OCI-LY1 (cell line): Measurements from ENCODE around the gene OPTC.

Source experiments
- H2AFZ ChIP-seq: fragments of 200-600 bp; sonication (generic), shearing (Covaris generic); 2 replicates; pipeline ENCODE4 v1.6.0; 2014; ENCODE audit warnings: antibody characterized with exemption, mild to moderate bottlenecking, low read length
- H3F3A ChIP-seq: fragments of 200-600 bp; sonication (generic), shearing (Covaris generic); 2 replicates; pipeline ENCODE4 v1.6.0; 2014; ENCODE audit warnings: mild to moderate bottlenecking, antibody characterized with exemption, low read length, moderate library complexity; ENCODE audit not compliant: insufficient read depth
- H3K27ac ChIP-seq: fragments of 200-600 bp; sonication (generic); 2 replicates; pipeline ENCODE4 v1.5.1; 2014; ENCODE audit warnings: low read length, mixed run types, mild to moderate bottlenecking, low read depth; ENCODE audit not compliant: poor library complexity, severe bottlenecking
- H3K27me3 ChIP-seq: fragments of 200-600 bp; sonication (generic); 2 replicates; pipeline ENCODE4 v1.6.0; 2014; ENCODE audit warnings: antibody characterized with exemption, mild to moderate bottlenecking, low read length, moderate library complexity; ENCODE audit not compliant: insufficient read depth
- H3K36me3 ChIP-seq: fragments of 200-600 bp; sonication (generic); 2 replicates; pipeline ENCODE4 v1.6.1; 2014; ENCODE audit warnings: mild to moderate bottlenecking, antibody characterized with exemption, low read length, moderate library complexity, mixed read lengths; ENCODE audit not compliant: insufficient read depth
- H3K4me1 ChIP-seq: fragments of 200-600 bp; sonication (generic); 2 replicates; pipeline ENCODE4 v1.5.1; 2014; ENCODE audit warnings: mild to moderate bottlenecking, low read length, moderate library complexity; ENCODE audit not compliant: insufficient read depth, severe bottlenecking
- H3K4me2 ChIP-seq: fragments of 200-600 bp; sonication (generic), shearing (Covaris generic); 2 replicates; pipeline ENCODE4 v1.6.1; 2014; ENCODE audit warnings: low read length
- H3K4me3 ChIP-seq: fragments of 200-600 bp; sonication (generic); 2 replicates; pipeline ENCODE4 v1.5.1; 2014; ENCODE audit warnings: low read length, low read depth, mild to moderate bottlenecking, mixed read lengths; ENCODE audit not compliant: poor library complexity, severe bottlenecking
- H3K79me2 ChIP-seq: fragments of 200-600 bp; shearing (Covaris generic); 2 replicates; pipeline ENCODE4 v1.6.1; 2016; ENCODE audit warnings: mixed run types, low read length, mixed read lengths; ENCODE audit not compliant: insufficient read depth
- H3K9ac ChIP-seq: fragments of 200-600 bp; sonication (generic), shearing (Covaris generic); 2 replicates; pipeline ENCODE4 v1.6.1; 2014; ENCODE audit warnings: mild to moderate bottlenecking, low read length, mixed read lengths
- H3K9me2 ChIP-seq: fragments of 200-600 bp; sonication (generic), shearing (Covaris generic); 2 replicates; pipeline ENCODE4 v1.6.1; 2014; ENCODE audit warnings: low read depth, mild to moderate bottlenecking, low read length, mixed read lengths
- H3K9me3 ChIP-seq: fragments of 200-600 bp; shearing (Covaris generic); 2 replicates; pipeline ENCODE4 v1.6.1; 2014; ENCODE audit warnings: low read length, mixed read lengths
- H4K20me1 ChIP-seq: fragments of 200-600 bp; sonication (generic), shearing (Covaris generic); 2 replicates; pipeline ENCODE4 v1.6.0; 2016; ENCODE audit warnings: mild to moderate bottlenecking, low read length; ENCODE audit not compliant: insufficient read depth
- EZH2 ChIP-seq: fragments of 200-600 bp; sonication (generic), shearing (Covaris generic); IDR thresholded peaks from 2 replicates; pipeline ENCODE4 v1.8.0; 2017; ENCODE audit warnings: borderline replicate concordance, mixed run types, mild to moderate bottlenecking, antibody characterized with exemption, low read length, moderate library complexity, mixed read lengths
- TF ChIP-seq, protein P1 (sequence below): fragments of 200-600 bp; sonication (generic), shearing (Covaris generic); IDR thresholded peaks from 2 replicates; pipeline ENCODE4 v1.5.1; 2017; ENCODE audit warnings: mild to moderate bottlenecking, antibody characterized with exemption, low read length, moderate library complexity, mixed read lengths

Gene OPTC

GRCh38 chr1:203490607-203491006 is 3.3 kb upstream of the OPTC start:
- H3K27ac ChIP-seq = no peak overlapping the region
- H3K27me3 ChIP-seq = peaks cover 4% of the 10 kb centered on the region; the same call in 1 of the 2 replicates
- H2AFZ ChIP-seq = no peak overlapping the region
- no peaks in the 10 kb centered on the region; the same call in 1 of the 2 replicates for H3K36me3 ChIP-seq
- no peak for TF ChIP-seq EZH2
- TF ChIP-seq, protein P1, sequence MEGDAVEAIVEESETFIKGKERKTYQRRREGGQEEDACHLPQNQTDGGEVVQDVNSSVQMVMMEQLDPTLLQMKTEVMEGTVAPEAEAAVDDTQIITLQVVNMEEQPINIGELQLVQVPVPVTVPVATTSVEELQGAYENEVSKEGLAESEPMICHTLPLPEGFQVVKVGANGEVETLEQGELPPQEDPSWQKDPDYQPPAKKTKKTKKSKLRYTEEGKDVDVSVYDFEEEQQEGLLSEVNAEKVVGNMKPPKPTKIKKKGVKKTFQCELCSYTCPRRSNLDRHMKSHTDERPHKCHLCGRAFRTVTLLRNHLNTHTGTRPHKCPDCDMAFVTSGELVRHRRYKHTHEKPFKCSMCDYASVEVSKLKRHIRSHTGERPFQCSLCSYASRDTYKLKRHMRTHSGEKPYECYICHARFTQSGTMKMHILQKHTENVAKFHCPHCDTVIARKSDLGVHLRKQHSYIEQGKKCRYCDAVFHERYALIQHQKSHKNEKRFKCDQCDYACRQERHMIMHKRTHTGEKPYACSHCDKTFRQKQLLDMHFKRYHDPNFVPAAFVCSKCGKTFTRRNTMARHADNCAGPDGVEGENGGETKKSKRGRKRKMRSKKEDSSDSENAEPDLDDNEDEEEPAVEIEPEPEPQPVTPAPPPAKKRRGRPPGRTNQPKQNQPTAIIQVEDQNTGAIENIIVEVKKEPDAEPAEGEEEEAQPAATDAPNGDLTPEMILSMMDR = no peak
- H4K20me1 ChIP-seq = no peaks in the 10 kb centered on the region
- H3K9me3 ChIP-seq = no peaks in the 10 kb centered on the region
- H3K79me2 ChIP-seq = no peaks in the 10 kb centered on the region
- H3K9me2 ChIP-seq = no peaks in the 10 kb centered on the region
- H3K4me1 ChIP-seq = peaks cover 33% of the 10 kb centered on the region
- no peak overlapping the region for H3K4me3 ChIP-seq
- no peak overlapping the region for H3K4me2 ChIP-seq
- H3F3A ChIP-seq = no peaks in the 10 kb centered on the region
- no peak overlapping the region for H3K9ac ChIP-seq

DNA sequence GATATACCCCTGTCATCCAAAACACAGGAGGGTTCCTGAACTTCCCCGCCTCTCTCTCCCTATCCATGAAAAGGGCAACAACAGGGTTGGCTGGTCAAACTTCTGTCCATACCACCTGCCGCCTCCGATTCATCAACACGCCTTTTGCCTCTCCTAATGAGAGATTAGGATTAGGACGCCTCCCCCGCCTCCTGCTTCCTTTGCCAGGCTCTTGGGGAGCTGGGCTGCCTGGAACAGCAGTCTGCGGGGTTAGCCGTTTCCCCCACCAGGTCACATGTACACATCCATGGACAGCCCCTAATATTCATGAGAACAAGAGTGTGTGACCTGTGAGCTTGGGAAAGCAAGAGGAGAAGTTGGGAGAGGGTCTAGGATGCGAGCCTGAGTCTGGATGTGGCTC is 2.3 kb upstream of the OPTC start:
- no peak overlapping the region for H3K4me3 ChIP-seq

GRCh38 chr1:203492082-203492747 is 1.7 kb upstream of the OPTC start:
- Histone ChIP-seq H3K4me2 (no peak overlapping the region), H3K4me1 (peaks cover 26% of the 10 kb centered on the region), H3F3A (no peaks in the 10 kb centered on the region), H3K9me3 (no peaks in the 10 kb centered on the region), H3K9me2 (no peaks in the 10 kb centered on the region), H3K27ac (no peak overlapping the region), H3K4me3 (no peak overlapping the region), H4K20me1 (no peaks in the 10 kb centered on the region), H3K36me3 (no peaks in the 10 kb centered on the region; the same call in 1 of the 2 replicates), H3K79me2 (no peaks in the 10 kb centered on the region), H2AFZ (no peak overlapping the region), H3K9ac (no peak overlapping the region), H3K27me3 (peaks cover 4% of the 10 kb centered on the region; the same call in 1 of the 2 replicates)
- TF ChIP-seq EZH2 = no peak

More for the DNA sequence above, 2.3 kb upstream of the OPTC start:
- Histone ChIP-seq H2AFZ (no peak overlapping the region), H3K4me1 (peaks cover 32% of the 10 kb centered on the region), H3K9me2 (no peaks in the 10 kb centered on the region), H3K4me2 (no peak overlapping the region), H3K9me3 (no peaks in the 10 kb centered on the region), H3K79me2 (no peaks in the 10 kb centered on the region), H3K27ac (no peak overlapping the region), H3K27me3 (peaks cover 4% of the 10 kb centered on the region; the same call in 1 of the 2 replicates), H4K20me1 (no peaks in the 10 kb centered on the region), H3K36me3 (no peaks in the 10 kb centered on the region; the same call in 1 of the 2 replicates), H3K9ac (no peak overlapping the region), H3F3A (no peaks in the 10 kb centered on the region)
- TF ChIP-seq, protein P1 = no peak
- no peak for TF ChIP-seq EZH2

- H3K27ac ChIP-seq = no peak overlapping the region
- TF ChIP-seq, protein P1 = no peak
- no peak for TF ChIP-seq EZH2
- H3K36me3 ChIP-seq = no peaks in the 10 kb centered on the region; the same call in 1 of the 2 replicates
- H3K4me2 ChIP-seq = no peak overlapping the region
- peaks cover 4% of the 10 kb centered on the region; the same call in 1 of the 2 replicates for H3K27me3 ChIP-seq
- H3K9me3 ChIP-seq = no peaks in the 10 kb centered on the region
- no peak overlapping the region for H2AFZ ChIP-seq
- no peaks in the 10 kb centered on the region for H4K20me1 ChIP-seq
- H3K4me3 ChIP-seq = no peak overlapping the region
- no peaks in the 10 kb centered on the region for H3F3A ChIP-seq
- H3K9me2 ChIP-seq = no peaks in the 10 kb centered on the region
- H3K4me1 ChIP-seq = peaks cover 21% of the 10 kb centered on the region
- no peak overlapping the region for H3K9ac ChIP-seq
- no peaks in the 10 kb centered on the region for H3K79me2 ChIP-seq
Observed at GRCh38 chr1:203492748-203493130, 1.2 kb upstream of the OPTC start.
